CD4-positive, alpha-beta T cell treated with Interferon gamma for 1 hour (primary cell): ENCODE data around the gene ANKRD34C.
"Not testable (repeated sequence)": the region's sequence is repeated elsewhere in the genome, so short reads cannot be mapped to it uniquely, and the experiment has no call there.

Experiments
- DNase-seq: peaks from one replicate; pipeline ENCODE4 v3.0.0-alpha.2; 2020

ANKRD34C gene

DNA sequence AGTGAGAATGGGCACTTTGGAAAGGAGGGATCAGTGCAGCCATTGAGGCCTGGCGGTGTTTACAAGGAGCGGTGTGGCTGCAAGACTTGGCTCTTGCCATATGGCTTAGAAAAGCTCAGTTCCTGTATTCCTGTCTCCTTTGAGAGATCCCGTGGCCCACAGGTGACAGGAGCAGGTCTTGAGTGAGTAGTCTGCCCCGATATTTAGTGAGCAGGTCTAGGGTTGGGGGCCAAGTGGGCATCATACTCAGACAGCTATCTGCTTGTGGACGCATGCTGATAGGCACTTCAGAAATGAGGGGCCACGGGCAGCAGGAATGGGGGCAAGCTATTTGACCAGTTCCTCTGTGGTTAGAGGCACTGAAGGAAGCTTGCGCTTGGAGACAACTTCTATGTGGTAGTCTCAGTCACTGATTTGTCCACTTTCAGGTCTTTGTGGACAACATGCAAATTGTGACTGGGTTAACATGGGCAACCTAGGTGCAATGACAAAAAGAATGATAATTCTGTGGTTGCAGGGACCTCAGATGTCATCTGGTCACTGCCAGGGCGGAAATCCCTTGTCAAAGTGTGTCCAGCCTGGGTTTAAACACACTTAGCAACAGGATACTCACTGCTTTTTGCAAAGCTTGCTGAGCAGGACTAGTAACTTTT is 29.5 kb downstream of the ANKRD34C start:
- no peak for DNase-seq

DNA sequence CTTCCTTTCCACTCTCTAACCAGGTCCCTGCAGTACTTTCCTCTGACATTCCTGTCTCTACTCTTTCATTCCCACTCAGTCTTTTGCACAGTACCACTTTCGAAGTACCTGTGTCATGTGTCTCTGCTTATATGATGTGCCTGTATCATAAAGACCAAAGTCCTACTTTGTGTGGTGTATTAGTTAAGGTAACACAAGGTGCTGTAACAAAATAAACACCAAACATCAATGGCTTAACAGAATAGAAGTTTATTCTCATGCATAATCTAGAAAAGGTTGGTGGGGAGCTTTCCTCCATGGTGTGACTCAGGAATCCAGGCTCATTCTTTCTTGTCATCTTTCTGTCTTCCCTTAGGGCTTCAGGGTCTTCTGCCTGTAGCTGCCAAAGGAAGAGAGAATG is 31.7 kb downstream of the ANKRD34C start:
- no peak for DNase-seq

DNA sequence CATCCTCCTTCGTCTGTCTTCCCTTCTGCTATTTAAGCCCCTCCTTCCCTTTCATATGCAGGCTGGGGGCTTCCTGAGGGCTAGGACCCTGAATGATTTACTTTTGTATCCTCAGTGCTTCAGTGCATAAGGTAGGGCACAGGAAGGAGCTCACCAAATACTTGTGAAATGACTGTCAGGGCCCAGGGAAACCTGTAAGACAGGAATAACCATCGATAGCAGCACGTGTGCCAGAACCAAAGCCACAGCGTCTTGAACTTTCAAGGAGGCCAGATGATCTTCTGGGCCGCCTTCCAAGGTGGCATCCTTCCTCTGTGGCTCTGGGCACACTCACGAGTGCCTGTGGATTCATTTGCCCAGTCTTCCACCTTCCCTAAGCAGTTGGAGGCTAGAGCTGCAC is 32.3 kb downstream of the ANKRD34C start:
- no peak for DNase-seq

GRCh38 chr15:79315623-79316328 is 33.3 kb downstream of the ANKRD34C start:
- no peak for DNase-seq

- DNase-seq: no peak
Observed at GRCh38 chr15:79316864-79317263, 34.3 kb downstream of the ANKRD34C start.

DNA sequence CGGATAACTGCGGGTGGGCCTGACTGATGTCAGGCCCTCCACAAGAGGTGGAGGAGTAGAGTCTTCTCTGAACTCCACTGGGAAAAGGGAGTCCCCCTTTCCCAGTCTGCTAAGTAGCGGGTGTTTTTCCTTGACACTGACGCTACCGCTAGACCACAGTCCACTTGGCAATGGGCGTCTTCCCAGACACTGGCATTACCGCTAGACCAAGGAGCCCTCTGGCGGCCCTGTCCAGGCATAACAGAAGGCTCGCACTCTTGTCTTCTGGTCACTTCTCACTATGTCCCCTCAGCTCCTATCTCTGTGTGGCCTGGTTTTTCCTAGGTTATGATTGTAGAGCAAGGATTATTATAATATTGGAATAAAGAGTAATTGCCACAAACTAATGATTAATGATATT is 37.5 kb downstream of the ANKRD34C start:
- DNase-seq: not testable (repeated sequence)

DNA sequence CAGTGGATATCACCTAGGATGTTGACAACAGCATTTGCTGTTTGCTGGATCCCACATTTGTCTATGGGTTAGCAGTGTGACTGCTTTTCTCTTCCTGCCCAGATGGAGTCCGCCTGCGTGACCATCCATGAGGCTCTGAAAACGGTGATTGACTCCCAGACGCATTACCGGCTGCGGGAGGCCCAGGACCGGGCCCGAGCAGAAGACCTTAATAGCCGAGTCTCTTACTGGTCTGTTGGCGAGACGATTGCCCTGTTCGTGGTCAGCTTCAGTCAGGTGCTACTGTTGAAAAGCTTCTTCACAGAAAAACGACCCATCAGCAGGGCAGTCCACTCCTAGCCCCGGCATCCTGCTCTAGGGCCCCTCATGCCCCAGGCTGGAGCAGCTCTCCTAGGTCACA is 39.4 kb downstream of the ANKRD34C start:
- no peak for DNase-seq

- no peak for DNase-seq
Observed at GRCh38 chr15:79322306-79322705, 39.8 kb downstream of the ANKRD34C start.

- DNase-seq: no peak
Observed at GRCh38 chr15:79322945-79323344, 40.4 kb downstream of the ANKRD34C start.

DNA sequence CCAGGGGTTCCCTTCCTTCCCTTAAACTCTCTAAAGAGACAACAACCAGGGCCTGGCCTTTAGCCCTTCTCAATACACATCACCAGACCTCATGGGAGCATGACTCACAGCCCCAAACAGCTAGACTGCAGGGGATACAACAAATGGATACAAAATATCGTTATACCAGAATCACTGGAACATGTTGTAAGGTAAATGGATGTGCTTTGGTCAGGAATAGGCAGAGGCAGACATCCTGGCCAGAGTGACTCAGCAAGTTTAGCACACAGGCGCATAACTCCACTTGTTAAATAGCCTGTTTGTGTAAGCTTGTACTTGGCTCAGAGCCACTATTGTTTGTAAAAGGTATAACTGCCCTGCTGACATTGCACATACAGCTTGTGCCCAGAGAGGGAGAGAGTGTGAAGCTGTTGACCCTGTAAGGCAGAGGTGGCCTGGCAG is 46.7 kb downstream of the ANKRD34C start:
- DNase-seq: no peak
